ENCODE measurements around the gene DCP1A. TPM values are rescaled to one million over a fixed set of nuclear protein-coding genes. Genes with fewer than 3 reads are reported as not detected.
A peak's percentile ranks its signal among the peaks of the same experiment; 100 is the strongest.

DCP1A gene
- total and polyA plus RNA-seq, 2 of the 13 experiments (the other 11 are each of a cell fraction or from before 2014, with no cell fraction given), result 14.2 to 41.2 TPM

DNA sequence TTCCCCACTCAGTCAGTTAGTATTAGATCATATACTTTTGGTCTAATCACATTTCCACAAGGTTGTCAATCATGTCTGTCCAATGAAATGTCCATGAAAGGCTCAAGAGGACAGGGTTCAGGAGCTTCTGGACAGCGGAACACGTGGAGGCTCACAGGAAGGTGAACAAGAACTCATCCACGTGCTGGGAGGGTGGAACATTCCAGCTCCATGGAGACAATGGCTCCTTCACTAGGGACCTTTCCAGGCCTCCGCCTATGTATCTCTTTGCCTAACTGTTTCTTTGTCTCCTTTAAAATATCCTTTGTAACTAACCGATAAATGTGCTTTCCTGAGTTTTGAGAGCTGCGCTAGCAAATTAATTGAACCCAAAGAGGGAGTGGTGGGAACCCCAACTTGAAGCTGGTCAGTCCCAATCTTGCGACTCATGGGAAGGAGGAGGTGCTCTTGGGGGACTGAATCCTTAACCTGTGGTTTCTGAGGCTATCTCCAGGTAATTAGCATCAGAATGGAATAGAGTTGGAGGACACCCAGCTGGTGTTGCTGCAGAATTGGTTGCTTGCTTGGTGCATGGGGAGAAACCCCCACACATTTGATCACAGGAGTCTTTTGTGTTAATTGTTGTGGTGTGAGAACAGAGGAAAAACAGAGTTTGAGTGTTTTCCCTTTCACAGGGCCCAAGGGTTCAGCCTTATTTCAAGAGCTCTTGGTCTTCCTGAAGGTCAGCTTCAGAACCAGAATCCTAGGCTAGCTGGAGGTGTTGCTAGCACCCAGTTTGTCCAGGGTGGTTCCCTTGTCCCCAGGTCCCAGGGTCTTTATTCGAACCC, 88.5 kb downstream of the DCP1A start (continued):
- TF ChIP-seq, protein P1, sequence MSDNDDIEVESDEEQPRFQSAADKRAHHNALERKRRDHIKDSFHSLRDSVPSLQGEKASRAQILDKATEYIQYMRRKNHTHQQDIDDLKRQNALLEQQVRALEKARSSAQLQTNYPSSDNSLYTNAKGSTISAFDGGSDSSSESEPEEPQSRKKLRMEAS (IDR thresholded peaks at IDR 0.05), result peak; percentile 95
- TF ChIP-seq ZNF431 (CRISPR knock-in tag; IDR thresholded peaks at IDR 0.05; ENCODE audit: borderline replicate concordance, low read depth) (no peak), ZNF564 (CRISPR knock-in tag; IDR thresholded peaks at IDR 0.05) (no peak), ISL2 (CRISPR knock-in tag; IDR thresholded peaks at IDR 0.05) (no peak), FOXC1 (CRISPR knock-in tag; IDR thresholded peaks at IDR 0.05; ENCODE audit: borderline replicate concordance) (0 out of 2 replicates have a peak, but pooled peaks have one; percentile 4), PRPF4 (IDR thresholded peaks at IDR 0.05; ENCODE audit: low read depth, low read length, poor library complexity, severe bottlenecking) (peak; percentile 36), ZNF556 (CRISPR knock-in tag; IDR thresholded peaks at IDR 0.05; ENCODE audit: borderline replicate concordance) (0 out of 2 replicates have a peak, but pooled peaks have one; percentile 29), GATAD2A (CRISPR knock-in tag; IDR thresholded peaks at IDR 0.05) (no peak), MNT (IDR thresholded peaks at IDR 0.05) (peak; percentile 80), ZNF766 (CRISPR knock-in tag; IDR thresholded peaks at IDR 0.05; ENCODE audit: borderline replicate concordance) (0 out of 2 replicates have a peak, but pooled peaks have one; percentile 34), ZBTB38 (CRISPR knock-in tag; IDR thresholded peaks at IDR 0.05) (peak; percentile 76), TGIF2 (CRISPR knock-in tag; IDR thresholded peaks at IDR 0.05) (peak; percentile 54; the same call in 1 of the 2 replicates), NFE2L1 (CRISPR knock-in tag; IDR thresholded peaks at IDR 0.05; ENCODE audit: borderline replicate concordance) (no peak), ZGPAT (CRISPR knock-in tag; IDR thresholded peaks at IDR 0.05) (peak; percentile 7; the same call in 1 of the 2 replicates), TEF (CRISPR knock-in tag; IDR thresholded peaks at IDR 0.05) (no peak)
- TF ChIP-seq, protein P2, sequence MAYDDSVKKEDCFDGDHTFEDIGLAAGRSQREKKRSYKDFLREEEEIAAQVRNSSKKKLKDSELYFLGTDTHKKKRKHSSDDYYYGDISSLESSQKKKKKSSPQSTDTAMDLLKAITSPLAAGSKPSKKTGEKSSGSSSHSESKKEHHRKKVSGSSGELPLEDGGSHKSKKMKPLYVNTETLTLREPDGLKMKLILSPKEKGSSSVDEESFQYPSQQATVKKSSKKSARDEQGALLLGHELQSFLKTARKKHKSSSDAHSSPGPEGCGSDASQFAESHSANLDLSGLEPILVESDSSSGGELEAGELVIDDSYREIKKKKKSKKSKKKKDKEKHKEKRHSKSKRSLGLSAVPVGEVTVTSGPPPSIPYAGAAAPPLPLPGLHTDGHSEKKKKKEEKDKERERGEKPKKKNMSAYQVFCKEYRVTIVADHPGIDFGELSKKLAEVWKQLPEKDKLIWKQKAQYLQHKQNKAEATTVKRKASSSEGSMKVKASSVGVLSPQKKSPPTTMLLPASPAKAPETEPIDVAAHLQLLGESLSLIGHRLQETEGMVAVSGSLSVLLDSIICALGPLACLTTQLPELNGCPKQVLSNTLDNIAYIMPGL (CRISPR knock-in tag; IDR thresholded peaks at IDR 0.05; ENCODE audit: borderline replicate concordance in 1 of 2, low read depth in 1 of 2), result 0 out of 4 replicates have a peak, but pooled peaks of 1 of the 2 experiments have one; percentile 22
- TF ChIP-seq, protein P3, sequence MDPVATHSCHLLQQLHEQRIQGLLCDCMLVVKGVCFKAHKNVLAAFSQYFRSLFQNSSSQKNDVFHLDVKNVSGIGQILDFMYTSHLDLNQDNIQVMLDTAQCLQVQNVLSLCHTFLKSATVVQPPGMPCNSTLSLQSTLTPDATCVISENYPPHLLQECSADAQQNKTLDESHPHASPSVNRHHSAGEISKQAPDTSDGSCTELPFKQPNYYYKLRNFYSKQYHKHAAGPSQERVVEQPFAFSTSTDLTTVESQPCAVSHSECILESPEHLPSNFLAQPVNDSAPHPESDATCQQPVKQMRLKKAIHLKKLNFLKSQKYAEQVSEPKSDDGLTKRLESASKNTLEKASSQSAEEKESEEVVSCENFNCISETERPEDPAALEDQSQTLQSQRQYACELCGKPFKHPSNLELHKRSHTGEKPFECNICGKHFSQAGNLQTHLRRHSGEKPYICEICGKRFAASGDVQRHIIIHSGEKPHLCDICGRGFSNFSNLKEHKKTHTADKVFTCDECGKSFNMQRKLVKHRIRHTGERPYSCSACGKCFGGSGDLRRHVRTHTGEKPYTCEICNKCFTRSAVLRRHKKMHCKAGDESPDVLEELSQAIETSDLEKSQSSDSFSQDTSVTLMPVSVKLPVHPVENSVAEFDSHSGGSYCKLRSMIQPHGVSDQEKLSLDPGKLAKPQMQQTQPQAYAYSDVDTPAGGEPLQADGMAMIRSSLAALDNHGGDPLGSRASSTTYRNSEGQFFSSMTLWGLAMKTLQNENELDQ (CRISPR knock-in tag; IDR thresholded peaks at IDR 0.05; ENCODE audit: borderline replicate concordance), result no peak
